Measurements from ENCODE around the gene FLNB.

The FLNB gene

GRCh38 chr3:57961828-57962447 is 46.3 kb upstream of the FLNB start:
- no peak overlapping the region for H3K4me3 ChIP-seq (ENCODE audit: low read depth, low read length)
- peak; percentile 60 for TF ChIP-seq CTCF (conservative IDR thresholded peaks at IDR 0.05; ENCODE audit: low read depth, low read length)
- peak; percentile 71 for DNase-seq (ENCODE audit: low read depth)

DNA sequence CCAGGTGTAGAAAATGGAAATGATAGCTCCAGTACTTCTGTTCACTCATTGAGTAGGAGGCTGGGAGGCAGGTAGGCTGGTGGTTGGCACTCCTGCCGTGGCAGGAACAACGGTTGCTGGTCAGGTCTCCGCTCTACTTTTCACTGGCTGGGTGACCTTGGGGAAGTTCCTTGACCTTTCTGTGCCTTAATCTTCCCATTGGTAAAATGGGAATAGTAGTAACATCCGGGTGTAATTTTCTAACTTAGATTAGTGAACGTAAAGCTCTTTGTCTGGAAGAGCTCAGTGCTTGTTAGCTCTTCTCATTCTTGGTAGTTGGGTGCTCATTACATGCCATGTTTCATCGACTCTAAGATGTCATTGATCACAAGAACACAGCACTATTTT is 45.8 kb upstream of the FLNB start:
- DNase-seq (ENCODE audit: low read depth) = no peak
- H3K4me3 ChIP-seq (ENCODE audit: low read depth, low read length) = no peak overlapping the region
- TF ChIP-seq CTCF (conservative IDR thresholded peaks at IDR 0.05; ENCODE audit: low read depth, low read length) = no peak

DNA sequence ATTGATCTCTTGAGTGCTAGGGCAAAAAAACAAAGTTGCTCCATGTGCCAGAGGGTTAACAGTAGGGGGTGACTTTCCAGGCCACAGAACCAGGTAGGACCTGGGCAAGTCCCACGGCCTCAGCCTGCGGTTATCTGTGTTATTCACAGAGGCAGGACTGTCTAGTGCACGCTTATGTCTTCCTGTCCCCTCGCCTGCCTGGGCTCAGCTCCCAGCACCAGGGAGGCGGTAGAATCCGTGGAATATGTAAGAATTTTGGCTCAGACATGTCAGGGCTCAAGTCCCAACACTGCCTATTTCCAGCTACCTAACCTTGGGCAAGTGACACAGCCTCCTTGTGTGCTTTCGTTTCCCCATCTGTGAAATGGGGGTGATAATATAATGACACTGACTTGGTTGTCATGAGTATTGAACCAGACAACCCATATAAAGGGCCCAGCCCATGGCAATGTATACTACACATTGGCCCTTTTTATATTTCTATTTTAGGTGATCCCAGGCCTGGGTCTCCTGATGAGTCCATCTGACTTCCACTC is 44.3 kb upstream of the FLNB start:
- no peak for DNase-seq (ENCODE audit: low read depth)
- no peak for TF ChIP-seq CTCF (conservative IDR thresholded peaks at IDR 0.05; ENCODE audit: low read depth, low read length)
- no peak overlapping the region for H3K4me3 ChIP-seq (ENCODE audit: low read depth, low read length)

GRCh38 chr3:57966829-57967228 is 41.4 kb upstream of the FLNB start:
- peak; percentile 41 for DNase-seq (ENCODE audit: low read depth)
- no peak for TF ChIP-seq CTCF (conservative IDR thresholded peaks at IDR 0.05; ENCODE audit: low read depth, low read length)
- no peak overlapping the region for H3K4me3 ChIP-seq (ENCODE audit: low read depth, low read length)

DNA sequence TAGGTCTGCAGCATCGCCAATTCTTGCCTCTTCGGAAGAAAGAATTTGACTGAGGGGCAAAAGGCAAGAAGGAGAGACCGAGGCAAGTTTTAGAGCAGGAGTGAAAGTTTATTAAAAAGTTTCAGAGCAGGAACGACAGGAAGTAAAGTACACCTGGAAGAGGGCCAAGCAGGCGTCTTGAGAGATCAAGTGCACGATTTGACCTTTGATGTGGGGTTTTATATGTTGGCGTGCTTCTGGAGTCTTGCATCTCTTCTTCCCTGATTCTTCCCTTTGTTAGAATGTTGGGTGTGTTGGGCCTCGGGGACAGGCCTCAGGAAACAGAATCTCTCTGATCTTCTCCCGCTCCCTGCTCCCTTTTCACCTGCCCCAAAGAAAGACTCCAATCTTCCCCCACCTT is 40.6 kb upstream of the FLNB start:
- no peak for DNase-seq (ENCODE audit: low read depth)
- TF ChIP-seq CTCF (conservative IDR thresholded peaks at IDR 0.05; ENCODE audit: low read depth, low read length) = no peak
- no peak overlapping the region for H3K4me3 ChIP-seq (ENCODE audit: low read depth, low read length)

GRCh38 chr3:57968501-57968900 is 39.7 kb upstream of the FLNB start:
- no peak overlapping the region for H3K4me3 ChIP-seq (ENCODE audit: low read depth, low read length)
- DNase-seq (ENCODE audit: low read depth) = no peak
- TF ChIP-seq CTCF (conservative IDR thresholded peaks at IDR 0.05; ENCODE audit: low read depth, low read length) = no peak

DNA sequence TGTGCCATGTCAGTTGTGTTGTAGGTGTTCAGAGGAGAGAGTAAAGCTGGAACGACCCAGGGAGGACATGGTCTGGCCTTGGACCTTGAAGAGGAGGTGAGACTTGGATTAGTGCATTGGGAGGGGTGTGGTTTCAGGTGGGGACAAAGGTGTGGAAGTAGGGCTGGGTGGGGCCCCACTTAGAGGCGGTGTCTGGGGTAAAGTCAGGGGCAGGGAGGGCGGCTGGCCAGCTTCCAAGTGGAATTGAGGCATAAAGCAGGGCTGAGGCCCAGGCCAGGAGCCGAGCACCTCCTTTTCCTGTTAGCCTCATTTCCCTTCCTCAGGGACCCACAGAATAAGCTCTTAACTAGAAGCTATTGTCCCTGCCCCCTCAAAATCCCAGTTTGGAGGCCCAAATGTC is 36.2 kb upstream of the FLNB start:
- no peak for DNase-seq (ENCODE audit: low read depth)
- no peak overlapping the region for H3K4me3 ChIP-seq (ENCODE audit: low read depth, low read length)
- no peak for TF ChIP-seq CTCF (conservative IDR thresholded peaks at IDR 0.05; ENCODE audit: low read depth, low read length)

Data from choroid plexus epithelial cell (primary cell).